Lung (tissue), 12 donors: ENCODE measurements around the gene RNF141. TPM values are rescaled to one million over a fixed set of nuclear protein-coding genes. Genes with fewer than 3 reads are reported as not detected.

Source experiments
- ATAC-seq: fragments of 200-7000 bp; cut with Tn5 transposase; one replicate; pipeline ENCODE4 v1.9.1; 2020; ENCODE audit warnings: moderate number of reproducible peaks; ENCODE audit not compliant: insufficient read depth, low FRiP score
- DNase-seq, 3 donors: peaks; one replicate each; pipeline ENCODE4 v3.0.0-alpha.2; 2013 to 2017
- H3K27ac ChIP-seq, 2 donors: one replicate each; pipeline ENCODE4 v1.5.1; 2013; ENCODE audit warnings: mild to moderate bottlenecking in 2 of 2, moderate library complexity in 2 of 2, control low read depth in 1 of 2, inconsistent platforms in 1 of 2, low read depth in 1 of 2, low read length in 1 of 2
- H3K27me3 ChIP-seq, 3 donors: one replicate each; pipeline ENCODE4 v1.5.1; 2013; ENCODE audit warnings: low read length in 2 of 3; ENCODE audit not compliant: control insufficient read depth in 3 of 3, insufficient read depth in 3 of 3
- H3K36me3 ChIP-seq, 4 donors: one replicate each; pipeline ENCODE4 v1.5.1; 2013; ENCODE audit warnings: low read length in 4 of 4, mild to moderate bottlenecking in 1 of 4, moderate library complexity in 1 of 4; ENCODE audit not compliant: control insufficient read depth in 4 of 4, insufficient read depth in 4 of 4
- H3K4me1 ChIP-seq, 5 donors: one replicate each; pipeline ENCODE4 v1.5.1; 2013; ENCODE audit warnings: low read length in 5 of 5, mild to moderate bottlenecking in 2 of 5, moderate library complexity in 1 of 5; ENCODE audit not compliant: control insufficient read depth in 5 of 5, insufficient read depth in 5 of 5
- H3K4me3 ChIP-seq: one replicate; pipeline ENCODE4 v1.5.1; 2013; ENCODE audit warnings: mild to moderate bottlenecking, control low read depth, moderate library complexity
- H3K9ac ChIP-seq, 2 donors: one replicate each; pipeline ENCODE4 v1.5.1; 2013; ENCODE audit warnings: low read length in 2 of 2, control low read depth in 1 of 2; ENCODE audit not compliant: insufficient read depth in 1 of 2
- H3K9me3 ChIP-seq, 4 donors: one replicate each; pipeline ENCODE4 v1.5.1; 2013; ENCODE audit warnings: low read length in 3 of 4, mild to moderate bottlenecking in 1 of 4, moderate library complexity in 1 of 4; ENCODE audit not compliant: control insufficient read depth in 4 of 4, insufficient read depth in 3 of 4
- CTCF ChIP-seq: IDR thresholded peaks from 2 replicates; pipeline ENCODE4 v1.5.1; 2012; ENCODE audit warnings: mild to moderate bottlenecking; ENCODE audit errors: control extremely low read depth, extremely low read depth
- WGBS, 2 donors: extraction: QIAGEN DNeasy Blood & Tissue Kit; methylation state at CpG; one replicate each; pipeline ENCODE4 v1.1.7; 2013; 5-methylcytosine and 5-hydroxymethylcytosine counted together
- polyA plus RNA-seq, 2 donors: library from polyadenylated mRNA; stranded (reverse); fragments of 200-250 nt; gene quantifications; one replicate each; pipeline ENCODE4 v1.2.1, GENCODE V29; 2013
- total RNA-seq, 2 donors: library from RNA; depleted of rRNA in 1 of 2; stranded (reverse); fragments of >200 nt in 1 of 2; gene quantifications; one replicate each; pipeline ENCODE4 v1.2.1, GENCODE V29; 2014 to 2021
- donor health status: control.
- donor health status: control.
- donor health status: Bipolar disorder and iron deficiency.
- donor health status: healthy.
- donor health status: DM: yes; HTN: yes; CAD: no.

The RNF141 gene
- total and polyA plus RNA-seq, 4 donors = 14.8 to 63.8 (median 33.4) TPM

GRCh38 chr11:10502065-10502680, 38.8 kb downstream of the RNF141 start:
- no peak for DNase-seq
- Histone ChIP-seq H3K27ac (peak overlapping the region in 1 of 2 donors; percentile 61), H3K27me3 (no peaks in the 10 kb centered on the region), H3K4me1 (peaks cover 0 to 5% (median 0%) of the 10 kb centered on the region in 5 donors), H3K36me3 (peaks cover 0 to 32% (median 4%) of the 10 kb centered on the region in 4 donors), H3K4me3 (no peak overlapping the region), H3K9me3 (no peaks in the 10 kb centered on the region), H3K9ac (no peak overlapping the region)
- 84 to 93% methylated on average over 6 of the region's 6 CpGs for WGBS, 2 donors
- TF ChIP-seq CTCF = no peak
- ATAC-seq = no peak

DNA sequence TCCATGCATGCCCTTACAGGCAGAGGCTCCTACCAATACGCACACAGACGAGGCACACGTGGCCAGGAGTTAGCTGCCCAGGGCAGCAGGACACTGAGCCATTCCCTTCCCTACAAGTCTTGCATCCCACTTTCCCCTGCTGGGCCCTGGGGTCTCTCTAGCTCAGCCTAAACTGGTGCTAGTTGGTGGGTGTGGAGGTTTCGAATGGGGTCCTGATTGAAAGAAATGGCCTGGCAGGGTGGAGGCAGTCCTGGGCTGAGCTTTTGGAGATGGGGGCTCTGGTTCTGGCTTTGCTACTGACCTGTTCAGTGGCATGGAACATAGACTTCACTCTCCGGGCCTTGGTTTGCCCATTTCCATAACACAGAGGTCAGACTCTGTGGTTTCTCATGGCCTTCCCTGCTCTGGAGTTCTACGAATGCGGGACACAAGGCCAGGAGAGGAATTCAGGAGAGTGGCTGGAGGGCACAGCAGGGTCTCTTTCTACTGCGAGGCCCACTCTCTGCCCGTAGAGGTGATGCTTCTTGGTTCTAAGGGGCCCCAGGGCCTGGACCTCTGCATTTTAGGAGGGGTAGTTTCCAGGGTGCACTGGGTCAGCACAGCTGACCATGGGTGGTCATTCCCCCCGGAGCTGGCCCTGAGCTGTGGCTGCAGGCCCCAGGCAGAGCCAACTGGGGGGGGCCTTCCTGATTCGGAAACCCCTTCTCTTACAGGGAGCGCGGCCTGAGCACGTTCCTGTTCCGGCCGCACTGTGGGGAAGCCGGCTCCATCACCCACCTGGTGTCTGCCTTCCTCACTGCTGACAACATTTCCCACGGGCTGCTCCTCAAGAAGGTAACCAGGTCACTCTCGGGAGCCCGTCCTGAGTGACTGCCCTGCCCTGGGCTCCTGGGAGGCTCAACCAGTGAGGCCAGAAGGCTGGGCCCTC, 40.0 kb downstream of the RNF141 start:
- DNase-seq (no peak), ATAC-seq (no peak)
- H3K9ac ChIP-seq = no peak overlapping the region
- peaks cover 0 to 5% (median 0%) of the 10 kb centered on the region in 5 donors for H3K4me1 ChIP-seq
- H3K4me3 ChIP-seq = no peak overlapping the region
- 95 to 96% methylated on average over 20 of the region's 20 CpGs for WGBS, 2 donors
- H3K9me3 ChIP-seq = no peaks in the 10 kb centered on the region
- TF ChIP-seq CTCF = no peak
- H3K27me3 ChIP-seq = no peaks in the 10 kb centered on the region
- peak overlapping the region in 1 of 2 donors; percentile 33 for H3K27ac ChIP-seq
- H3K36me3 ChIP-seq = peaks cover 0 to 37% (median 4%) of the 10 kb centered on the region in 4 donors

DNA sequence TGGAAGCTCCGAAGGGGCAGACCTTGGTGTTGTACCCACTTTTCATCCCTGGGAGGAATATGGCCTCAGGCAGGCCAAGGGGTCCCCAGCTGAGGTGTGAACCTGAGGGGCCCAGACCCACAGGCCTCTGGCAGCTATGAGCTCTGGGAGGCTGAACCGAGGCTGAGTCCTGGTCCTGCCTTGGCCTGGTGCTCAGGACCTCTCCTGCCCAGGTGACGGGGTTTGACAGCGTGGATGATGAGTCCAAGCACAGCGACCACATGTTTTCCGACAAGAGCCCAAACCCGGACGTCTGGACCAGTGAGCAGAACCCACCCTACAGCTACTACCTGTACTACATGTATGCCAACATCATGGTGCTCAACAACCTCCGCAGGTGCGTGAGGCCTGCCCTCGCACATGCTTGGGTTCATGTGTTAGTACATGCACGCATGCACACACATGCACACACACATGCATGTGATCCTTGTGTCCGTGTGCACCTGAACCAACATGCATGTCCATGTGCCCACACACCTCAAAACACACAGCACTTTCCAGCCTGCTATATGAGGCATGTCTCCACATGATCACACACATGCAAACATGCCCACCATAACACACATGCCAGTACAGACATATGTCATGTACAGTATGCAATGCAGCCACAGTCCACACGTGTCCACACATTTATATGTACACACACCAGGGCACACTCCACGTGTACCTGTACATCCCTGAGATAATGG, 40.9 kb downstream of the RNF141 start:
- no peak for DNase-seq
- Histone ChIP-seq H3K27me3 (no peaks in the 10 kb centered on the region), H3K9ac (no peak overlapping the region), H3K36me3 (peaks cover 0 to 42% (median 4%) of the 10 kb centered on the region in 4 donors), H3K9me3 (no peaks in the 10 kb centered on the region), H3K4me3 (no peak overlapping the region), H3K27ac (no peak overlapping the region), H3K4me1 (peaks cover 0 to 5% (median 0%) of the 10 kb centered on the region in 5 donors)
- no peak for ATAC-seq
- 96% methylated on average over 15 of the region's 15 CpGs for WGBS, 2 donors
- TF ChIP-seq CTCF = no peak
